WI38 (cell line): ENCODE measurements around the gene DCAF8.

Experiments
- H3K4me3 ChIP-seq: 2 replicates; pipeline ENCODE4 v1.5.1; 2011; ENCODE audit warnings: low read depth, mild to moderate bottlenecking, control low read depth, low read length
- TF ChIP-seq, protein P1 (sequence below): IDR thresholded peaks from 2 replicates; pipeline ENCODE4 v1.5.1; 2012; ENCODE audit warnings: low read depth, mild to moderate bottlenecking, control low read depth, low read length

The DCAF8 gene

DNA sequence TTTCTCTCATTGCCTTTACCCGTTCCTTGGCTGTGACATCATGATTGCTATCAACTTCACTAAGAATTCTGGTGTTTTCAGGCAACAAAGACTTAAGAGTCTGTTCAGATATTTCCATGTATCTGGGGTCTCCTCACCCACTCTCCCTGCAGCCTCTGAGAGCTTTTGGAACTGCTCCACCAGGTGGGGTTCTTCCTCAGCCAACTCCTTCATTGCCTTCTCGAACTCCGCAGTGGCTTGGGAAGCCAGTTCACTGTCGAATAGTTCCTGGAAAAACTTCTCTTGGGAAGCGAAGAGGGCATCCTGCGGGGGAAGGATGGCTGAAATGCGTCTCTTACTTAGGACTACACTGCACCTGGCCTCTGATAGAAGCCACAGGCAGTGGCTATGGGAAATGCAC lies 20.5 kb upstream of the DCAF8 start:
- no peak overlapping the region for H3K4me3 ChIP-seq
- TF ChIP-seq, protein P1, sequence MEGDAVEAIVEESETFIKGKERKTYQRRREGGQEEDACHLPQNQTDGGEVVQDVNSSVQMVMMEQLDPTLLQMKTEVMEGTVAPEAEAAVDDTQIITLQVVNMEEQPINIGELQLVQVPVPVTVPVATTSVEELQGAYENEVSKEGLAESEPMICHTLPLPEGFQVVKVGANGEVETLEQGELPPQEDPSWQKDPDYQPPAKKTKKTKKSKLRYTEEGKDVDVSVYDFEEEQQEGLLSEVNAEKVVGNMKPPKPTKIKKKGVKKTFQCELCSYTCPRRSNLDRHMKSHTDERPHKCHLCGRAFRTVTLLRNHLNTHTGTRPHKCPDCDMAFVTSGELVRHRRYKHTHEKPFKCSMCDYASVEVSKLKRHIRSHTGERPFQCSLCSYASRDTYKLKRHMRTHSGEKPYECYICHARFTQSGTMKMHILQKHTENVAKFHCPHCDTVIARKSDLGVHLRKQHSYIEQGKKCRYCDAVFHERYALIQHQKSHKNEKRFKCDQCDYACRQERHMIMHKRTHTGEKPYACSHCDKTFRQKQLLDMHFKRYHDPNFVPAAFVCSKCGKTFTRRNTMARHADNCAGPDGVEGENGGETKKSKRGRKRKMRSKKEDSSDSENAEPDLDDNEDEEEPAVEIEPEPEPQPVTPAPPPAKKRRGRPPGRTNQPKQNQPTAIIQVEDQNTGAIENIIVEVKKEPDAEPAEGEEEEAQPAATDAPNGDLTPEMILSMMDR, result no peak

DNA sequence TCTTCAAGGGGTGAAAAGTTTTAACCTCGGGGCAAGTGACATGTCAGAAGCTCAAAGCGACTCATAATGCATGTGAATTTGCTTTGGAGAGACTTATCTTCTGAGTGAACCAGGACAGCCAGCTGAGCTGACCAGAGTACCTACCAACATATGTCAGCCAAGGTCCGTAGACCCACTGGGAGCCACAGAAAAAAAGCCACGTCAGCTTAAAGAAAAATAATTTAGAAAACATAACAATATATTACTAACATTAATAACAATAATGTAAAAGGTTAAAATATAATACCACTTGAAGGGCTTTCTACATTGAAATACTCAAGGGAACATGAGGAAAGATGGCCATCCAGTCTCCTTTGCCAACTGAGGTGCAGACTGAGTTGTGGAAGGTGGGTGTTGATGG lies 15.6 kb upstream of the DCAF8 start:
- no peak overlapping the region for H3K4me3 ChIP-seq
- TF ChIP-seq, protein P1, result no peak

DNA sequence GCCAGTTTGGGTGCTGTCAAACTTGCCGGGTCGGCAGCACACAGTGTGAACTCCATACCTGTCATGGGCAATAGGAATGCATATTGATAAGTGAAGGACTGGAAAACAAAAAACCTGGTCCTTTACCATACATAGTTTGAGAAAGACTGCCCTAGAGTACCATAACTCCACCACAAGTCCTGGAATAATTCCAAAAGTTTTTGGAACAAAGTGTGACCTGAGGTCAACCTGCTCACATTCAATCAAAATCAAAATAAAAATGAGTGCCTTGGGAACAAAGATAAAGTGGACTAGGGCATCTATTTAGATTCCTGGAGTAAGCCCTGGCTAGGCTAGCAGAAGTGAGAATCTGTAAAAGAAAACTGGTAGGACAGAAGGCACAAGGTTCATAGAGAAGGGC lies 15.0 kb upstream of the DCAF8 start:
- TF ChIP-seq, protein P1, result no peak
- no peak overlapping the region for H3K4me3 ChIP-seq

DNA sequence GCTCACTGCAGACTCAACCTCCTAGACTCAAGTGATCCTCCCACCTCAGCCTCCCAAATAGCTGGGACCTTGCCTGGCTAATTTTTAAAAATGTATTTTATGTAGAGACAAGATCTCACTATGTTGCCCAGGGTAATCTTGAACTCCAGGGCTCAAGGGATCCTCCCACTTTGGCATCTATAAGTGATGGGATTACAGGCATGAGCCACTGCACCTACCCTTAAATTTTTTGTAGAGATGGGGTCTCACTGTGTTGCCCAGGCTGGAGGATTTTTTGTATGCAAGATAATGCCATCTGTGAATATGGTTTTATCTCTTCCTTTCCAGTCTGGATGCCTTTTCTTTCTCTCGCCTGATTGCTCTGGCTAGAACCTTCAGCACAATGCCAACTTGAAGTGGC lies 8.7 kb upstream of the DCAF8 start:
- H3K4me3 ChIP-seq, result no peak overlapping the region
- TF ChIP-seq, protein P1, result no peak

DNA sequence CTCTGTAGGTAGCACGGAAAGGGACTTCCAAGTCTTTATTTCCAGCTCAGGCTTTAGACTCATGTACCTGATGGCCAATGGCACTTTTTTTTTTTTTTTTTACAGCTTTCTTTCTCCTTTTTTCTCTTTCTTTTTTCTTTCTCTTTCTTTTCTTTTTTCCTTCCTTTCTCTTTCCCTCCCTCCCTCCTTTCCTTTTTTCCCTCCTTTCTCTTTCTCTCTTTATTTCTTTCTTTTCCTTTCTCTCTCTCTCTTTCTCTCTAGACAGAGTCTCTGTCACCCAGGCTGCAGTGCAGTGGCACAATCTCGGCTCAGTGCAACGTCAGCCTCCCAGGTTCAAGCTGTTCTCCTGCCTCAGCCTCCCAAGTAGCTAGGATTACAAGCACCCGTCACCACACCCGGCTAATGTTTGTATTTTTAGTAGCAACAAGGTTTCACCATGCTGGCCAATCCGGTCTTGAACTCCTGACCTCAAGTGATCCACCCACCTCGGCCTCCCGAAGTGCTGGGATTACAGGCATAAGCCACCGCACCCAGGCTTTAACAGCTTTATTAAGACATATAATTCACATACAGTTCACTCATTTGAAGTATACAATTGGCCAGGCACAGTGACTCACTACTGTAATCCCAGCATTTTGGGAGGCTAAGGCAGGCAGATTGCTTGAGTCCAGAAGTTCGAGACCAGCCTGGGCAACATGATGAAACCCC lies 5.1 kb upstream of the DCAF8 start:
- TF ChIP-seq, protein P1, result no peak
- H3K4me3 ChIP-seq, result no peak overlapping the region

DNA sequence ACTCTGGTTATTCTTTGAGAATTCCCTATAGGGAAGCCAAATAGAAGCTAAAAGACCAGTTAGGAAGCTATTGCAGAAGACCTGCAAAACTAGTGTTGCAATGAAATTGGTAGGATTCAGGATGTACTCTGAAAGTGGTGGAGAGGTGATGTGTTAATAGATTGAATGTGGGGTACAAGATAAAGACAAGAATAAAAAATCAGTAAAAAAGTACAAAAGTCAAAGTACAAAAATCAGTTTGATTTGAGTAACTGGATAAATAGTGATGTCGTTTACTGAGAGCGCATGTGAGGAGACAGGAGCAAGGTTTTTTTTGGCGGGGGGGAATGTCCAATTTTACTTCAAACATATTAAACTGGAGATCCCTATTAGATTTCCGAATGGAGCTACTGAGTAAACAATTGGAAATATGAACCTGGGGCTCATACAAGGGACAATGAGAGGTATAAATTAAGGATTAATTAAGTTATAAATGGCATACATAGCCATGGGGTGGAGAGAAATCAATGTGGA lies 2.5 kb upstream of the DCAF8 start:
- TF ChIP-seq, protein P1, result no peak
- no peak overlapping the region for H3K4me3 ChIP-seq

DNA sequence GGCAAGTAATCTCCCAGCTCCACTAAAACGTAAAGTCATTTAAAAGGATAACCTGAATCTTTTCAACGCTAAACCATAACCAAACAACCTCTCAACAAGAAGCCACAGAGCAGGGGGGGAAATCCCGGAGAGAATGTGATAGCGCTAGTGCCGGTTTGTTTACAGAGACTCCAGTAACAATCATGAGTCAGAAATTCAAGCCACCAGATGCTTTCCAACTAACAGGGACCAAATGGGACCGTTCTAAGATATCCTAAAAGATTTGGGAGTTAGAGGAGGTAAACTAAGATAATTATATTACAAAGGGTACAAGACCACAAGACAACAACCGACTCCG lies 825 bp downstream of the DCAF8 start:
- H3K4me3 ChIP-seq, result peak overlapping the region; percentile 97
- TF ChIP-seq, protein P1, result no peak
